ENCODE results near the gene TFR2.
A peak's percentile ranks its signal among the peaks of the same experiment; 100 is the strongest.

The TFR2 gene

GRCh38 chr7:100588438-100588837 is 52.9 kb downstream of the TFR2 start:
- no peak for DNase-seq (ENCODE audit: low read depth in 1 of 2, low spot score in 1 of 2)

- DNase-seq (ENCODE audit: low read depth in 1 of 2, low spot score in 1 of 2): peak; percentile 99
These were observed 54.9 kb downstream of the TFR2 start, which contains the start of gene FBXO24 for GRCh38 chr7:100586266-100587025. Gene FBXO24, plus strand, starts transcription at chr7:100586328. Its CDS starts 298 bp downstream, at chr7:100586626.

GRCh38 chr7:100585511-100586265 is 55.7 kb downstream of the TFR2 start, which contains the start of gene LRCH4:
Gene LRCH4, minus strand, starts transcription at chr7:100586129. Its CDS starts 29 bp downstream, at chr7:100586100.
- peak; percentile 36 to 52 for DNase-seq (ENCODE audit: low read depth in 1 of 2, low spot score in 1 of 2)

GRCh38 chr7:100584683-100585510 is 56.5 kb downstream of the TFR2 start:
- no peak for DNase-seq (ENCODE audit: low read depth in 1 of 2, low spot score in 1 of 2)

GRCh38 chr7:100584054-100584682 is 57.2 kb downstream of the TFR2 start:
- no peak for DNase-seq (ENCODE audit: low read depth in 1 of 2, low spot score in 1 of 2)

- DNase-seq (ENCODE audit: low read depth in 1 of 2, low spot score in 1 of 2): peak; percentile 35 to 46
These were observed 58.0 kb downstream of the TFR2 start for GRCh38 chr7:100583132-100584053.

GRCh38 chr7:100582650-100583049 is 58.7 kb downstream of the TFR2 start:
- DNase-seq (ENCODE audit: low read depth in 1 of 2, low spot score in 1 of 2): no peak

GRCh38 chr7:100582041-100582579 is 59.2 kb downstream of the TFR2 start:
- DNase-seq (ENCODE audit: low read depth in 1 of 2, low spot score in 1 of 2): no peak

GRCh38 chr7:100580466-100581283 is 60.7 kb downstream of the TFR2 start:
- DNase-seq (ENCODE audit: low read depth in 1 of 2, low spot score in 1 of 2): no peak

- no peak for DNase-seq (ENCODE audit: low read depth in 1 of 2, low spot score in 1 of 2)
These were observed 62.8 kb downstream of the TFR2 start for GRCh38 chr7:100578246-100579183.

GRCh38 chr7:100577507-100577906 is 63.8 kb downstream of the TFR2 start:
- no peak for DNase-seq (ENCODE audit: low read depth in 1 of 2, low spot score in 1 of 2)

GRCh38 chr7:100577103-100577502 is 64.2 kb downstream of the TFR2 start:
- no peak for DNase-seq (ENCODE audit: low read depth in 1 of 2, low spot score in 1 of 2)

- no peak for DNase-seq (ENCODE audit: low read depth in 1 of 2, low spot score in 1 of 2)
These were observed 64.9 kb downstream of the TFR2 start for GRCh38 chr7:100576384-100576993.

- no peak for DNase-seq (ENCODE audit: low read depth in 1 of 2, low spot score in 1 of 2)
These were observed 65.5 kb downstream of the TFR2 start for GRCh38 chr7:100575746-100576383.

GRCh38 chr7:100575206-100575631 is 66.1 kb downstream of the TFR2 start:
- no peak for DNase-seq (ENCODE audit: low read depth in 1 of 2, low spot score in 1 of 2)

- no peak for DNase-seq (ENCODE audit: low read depth in 1 of 2, low spot score in 1 of 2)
These were observed 66.8 kb downstream of the TFR2 start for GRCh38 chr7:100574362-100575205.

Measured in activated T-helper 1 cell treated with anti-CD3 and anti-CD28 coated beads, Interleukin-2, amount 50 U/mL, for 16 hours (primary cell).